GM19324 (cell line): ENCODE measurements around the gene SPATA31D4.

Experiments used
- ATAC-seq: cut with Tn5 transposase; IDR thresholded peaks from one replicate; pipeline ENCODE4 v1.9.1; 2021; ENCODE audit warnings: mild to moderate bottlenecking, moderate library complexity; ENCODE audit not compliant: unreplicated experiment, low FRiP score

Gene SPATA31D4

GRCh38 chr9:81964218-81965171 is 36.3 kb downstream of the SPATA31D4 start:
- no peak for ATAC-seq

- no peak for ATAC-seq
Observed at GRCh38 chr9:81968026-81968425, 39.8 kb downstream of the SPATA31D4 start.

GRCh38 chr9:81969971-81970370 is 41.7 kb downstream of the SPATA31D4 start:
- ATAC-seq, result no peak

GRCh38 chr9:81971727-81972126 is 43.5 kb downstream of the SPATA31D4 start:
- ATAC-seq, result no peak

- ATAC-seq, result no peak
Observed at GRCh38 chr9:81974764-81975163, 46.5 kb downstream of the SPATA31D4 start.

DNA sequence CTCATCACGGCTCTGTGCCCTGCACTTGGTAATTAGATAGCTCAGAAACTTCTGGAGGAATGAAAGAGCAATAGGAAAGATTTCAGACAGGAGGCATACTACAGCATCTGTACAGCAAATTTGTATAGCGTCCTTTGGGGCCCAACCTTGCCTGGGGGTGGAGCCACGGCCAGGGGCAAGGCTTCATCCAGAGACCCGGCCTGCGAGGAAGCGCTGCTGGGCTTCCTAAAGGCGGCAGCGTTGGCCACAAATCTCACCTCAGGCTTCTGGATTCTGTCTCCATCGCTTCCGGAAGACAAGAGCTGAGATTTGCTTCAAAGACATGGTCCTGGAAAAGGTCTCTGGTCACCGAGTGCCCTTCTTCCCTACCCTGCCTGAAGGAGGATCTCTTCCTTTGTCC is 48.1 kb downstream of the SPATA31D4 start:
- ATAC-seq, result no peak

DNA sequence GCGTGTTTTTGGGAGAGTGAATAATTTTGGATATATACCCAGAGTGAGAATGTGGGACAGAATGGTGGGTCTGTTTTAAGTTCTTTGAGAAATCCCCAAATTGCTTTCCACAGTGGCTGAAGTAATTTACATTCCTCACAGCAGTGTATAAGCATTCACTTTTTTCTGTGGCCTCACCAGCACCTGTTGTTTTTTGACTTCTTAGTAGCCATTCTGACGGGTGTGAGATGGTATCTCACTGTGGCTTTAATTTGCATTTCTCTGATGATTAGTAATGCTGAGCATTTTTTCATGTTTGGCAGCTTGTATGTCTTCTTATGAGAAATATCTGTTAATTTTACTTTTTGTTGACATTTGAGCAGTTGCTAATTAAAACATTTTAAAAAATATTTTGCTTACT is 51.0 kb downstream of the SPATA31D4 start:
- peak; percentile 73 for ATAC-seq

DNA sequence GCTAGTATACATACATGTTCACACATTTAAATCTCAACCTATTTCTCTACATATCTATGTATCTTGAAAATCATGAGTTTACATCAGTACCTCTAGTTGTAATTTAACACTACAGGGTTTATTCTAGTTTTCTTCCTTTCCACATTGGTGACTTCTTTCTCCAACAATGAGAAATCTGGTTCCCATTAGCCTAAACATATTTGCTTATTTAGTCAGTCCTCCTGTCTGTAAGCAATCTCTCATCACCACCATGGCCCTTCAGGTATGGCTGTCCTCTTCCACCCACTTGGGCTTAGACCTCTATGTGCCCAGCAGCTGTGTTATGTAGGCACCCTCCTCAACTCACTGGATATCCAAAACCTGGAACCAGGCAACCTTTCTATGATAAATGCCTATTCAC is 52.3 kb downstream of the SPATA31D4 start:
- no peak for ATAC-seq

GRCh38 chr9:81981883-81982282 is 53.7 kb downstream of the SPATA31D4 start:
- no peak for ATAC-seq
